Osteocyte (in vitro differentiated cells): Measurements from ENCODE around the gene ZNF892. TPM values are rescaled to one million over a fixed set of nuclear protein-coding genes. Genes with fewer than 3 reads are reported as not detected.
"Not testable (repeated sequence)": the region's sequence is repeated elsewhere in the genome, so short reads cannot be mapped to it uniquely, and the experiment has no call there.

Experiments
- DNase-seq: peaks from one replicate; pipeline ENCODE4 v3.0.0; 2021; ENCODE audit warnings: mixed read lengths; ENCODE audit not compliant: unreplicated experiment; ENCODE audit errors: extremely low spot score
- H3K27ac Mint-ChIP-seq: one replicate; pipeline ENCODE4 v1.8.0; 2021; ENCODE audit warnings: mild to moderate bottlenecking, mixed read lengths; ENCODE audit not compliant: unreplicated experiment
- H3K27me3 Mint-ChIP-seq: one replicate; pipeline ENCODE4 v1.8.0; 2021; ENCODE audit warnings: mixed read lengths; ENCODE audit not compliant: unreplicated experiment
- H3K36me3 Mint-ChIP-seq: one replicate; pipeline ENCODE4 v1.8.0; 2021; ENCODE audit warnings: mixed read lengths; ENCODE audit not compliant: unreplicated experiment
- H3K4me1 Mint-ChIP-seq: one replicate; pipeline ENCODE4 v1.8.0; 2021; ENCODE audit warnings: mixed read lengths; ENCODE audit not compliant: unreplicated experiment
- H3K4me3 Mint-ChIP-seq: one replicate; pipeline ENCODE4 v1.8.0; 2021; ENCODE audit warnings: mild to moderate bottlenecking, moderate library complexity, mixed read lengths; ENCODE audit not compliant: unreplicated experiment
- H3K9me3 Mint-ChIP-seq: one replicate; pipeline ENCODE4 v1.8.0; 2021; ENCODE audit warnings: mixed read lengths; ENCODE audit not compliant: unreplicated experiment
- total RNA-seq: library from RNA; stranded (reverse); gene quantifications from 2 replicates; pipeline ENCODE4 v1.2.1, GENCODE V29; 2021
- TF ChIP-seq, protein P1 (sequence below): fragments of 200-600 bp; sonication (generic); IDR thresholded peaks from 2 replicates; pipeline ENCODE4 v1.5.0; 2021; ENCODE audit warnings: antibody characterized with exemption, mild to moderate bottlenecking, moderate library complexity

ZNF892 gene
- total RNA-seq, 1 donor from 2014 or later: 7.0 TPM

DNA sequence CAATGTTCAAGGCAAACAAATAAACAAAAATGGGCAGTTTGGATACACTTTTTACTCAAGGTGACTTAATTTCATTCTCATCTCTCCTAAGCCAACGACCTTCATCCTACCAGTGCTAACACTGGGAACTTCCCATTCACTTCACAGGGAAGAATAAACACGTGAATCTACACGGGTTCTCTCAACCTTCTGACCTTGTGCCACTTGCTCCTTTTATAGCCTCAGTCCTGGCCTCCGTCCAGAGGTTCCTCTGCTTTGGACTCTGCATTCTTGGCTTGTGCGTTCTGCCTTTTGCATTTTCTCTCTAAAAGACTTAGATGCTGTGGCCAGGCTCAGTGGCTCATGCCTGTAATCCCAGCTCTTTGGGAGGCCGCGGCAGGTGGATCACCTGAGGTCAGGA, 27.9 kb upstream of the ZNF892 start:
- Mint-ChIP-seq H3K27ac (no peak overlapping the region), H3K4me1 (no peaks in the 10 kb centered on the region), H3K36me3 (peaks cover 67% of the 10 kb centered on the region), H3K9me3 (peaks cover 32% of the 10 kb centered on the region), H3K27me3 (no peaks in the 10 kb centered on the region), H3K4me3 (no peak overlapping the region)
- no peak for DNase-seq
- TF ChIP-seq, protein P1, sequence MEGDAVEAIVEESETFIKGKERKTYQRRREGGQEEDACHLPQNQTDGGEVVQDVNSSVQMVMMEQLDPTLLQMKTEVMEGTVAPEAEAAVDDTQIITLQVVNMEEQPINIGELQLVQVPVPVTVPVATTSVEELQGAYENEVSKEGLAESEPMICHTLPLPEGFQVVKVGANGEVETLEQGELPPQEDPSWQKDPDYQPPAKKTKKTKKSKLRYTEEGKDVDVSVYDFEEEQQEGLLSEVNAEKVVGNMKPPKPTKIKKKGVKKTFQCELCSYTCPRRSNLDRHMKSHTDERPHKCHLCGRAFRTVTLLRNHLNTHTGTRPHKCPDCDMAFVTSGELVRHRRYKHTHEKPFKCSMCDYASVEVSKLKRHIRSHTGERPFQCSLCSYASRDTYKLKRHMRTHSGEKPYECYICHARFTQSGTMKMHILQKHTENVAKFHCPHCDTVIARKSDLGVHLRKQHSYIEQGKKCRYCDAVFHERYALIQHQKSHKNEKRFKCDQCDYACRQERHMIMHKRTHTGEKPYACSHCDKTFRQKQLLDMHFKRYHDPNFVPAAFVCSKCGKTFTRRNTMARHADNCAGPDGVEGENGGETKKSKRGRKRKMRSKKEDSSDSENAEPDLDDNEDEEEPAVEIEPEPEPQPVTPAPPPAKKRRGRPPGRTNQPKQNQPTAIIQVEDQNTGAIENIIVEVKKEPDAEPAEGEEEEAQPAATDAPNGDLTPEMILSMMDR: no peak

DNA sequence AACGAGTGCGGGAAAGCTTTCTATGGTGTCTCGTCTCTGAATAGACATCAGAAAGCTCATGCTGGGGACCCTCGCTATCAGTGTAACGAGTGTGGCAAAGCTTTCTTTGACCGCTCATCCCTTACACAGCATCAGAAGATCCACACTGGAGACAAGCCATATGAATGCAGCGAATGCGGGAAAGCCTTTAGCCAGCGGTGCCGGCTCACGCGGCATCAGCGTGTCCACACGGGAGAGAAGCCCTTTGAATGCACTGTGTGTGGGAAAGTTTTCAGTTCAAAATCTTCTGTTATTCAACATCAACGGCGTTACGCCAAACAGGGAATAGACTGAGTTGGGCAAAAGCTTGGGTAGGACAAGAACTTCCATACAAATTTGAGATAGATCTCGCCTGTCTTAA, 25.5 kb upstream of the ZNF892 start:
- Mint-ChIP-seq H3K9me3 (peaks cover 42% of the 10 kb centered on the region), H3K27me3 (no peaks in the 10 kb centered on the region), H3K27ac (no peak overlapping the region), H3K36me3 (peaks cover 63% of the 10 kb centered on the region), H3K4me3 (no peak overlapping the region), H3K4me1 (no peaks in the 10 kb centered on the region)
- TF ChIP-seq, protein P1: no peak
- no peak for DNase-seq

DNA sequence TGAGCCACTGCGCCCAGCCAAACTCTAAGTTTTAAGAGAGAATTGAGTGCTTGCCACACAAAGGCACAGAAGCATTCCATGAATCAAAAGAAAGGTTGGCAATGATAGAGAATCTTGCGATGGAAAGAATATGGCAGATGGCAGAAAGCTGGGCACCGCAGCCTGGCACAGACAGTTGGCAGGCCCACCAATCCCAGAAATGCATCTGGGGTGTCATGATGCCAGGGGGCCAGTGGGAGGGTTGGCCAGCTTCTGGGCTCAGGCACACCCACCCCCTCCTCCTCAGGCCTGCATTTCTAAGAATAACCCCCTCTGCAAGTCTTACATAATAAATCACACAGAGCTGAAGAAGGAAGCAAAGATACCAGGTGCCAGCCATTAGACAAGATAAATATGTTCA, 22.1 kb upstream of the ZNF892 start:
- Mint-ChIP-seq H3K27ac (no peak overlapping the region), H3K4me3 (no peak overlapping the region)
- no peak for DNase-seq

DNA sequence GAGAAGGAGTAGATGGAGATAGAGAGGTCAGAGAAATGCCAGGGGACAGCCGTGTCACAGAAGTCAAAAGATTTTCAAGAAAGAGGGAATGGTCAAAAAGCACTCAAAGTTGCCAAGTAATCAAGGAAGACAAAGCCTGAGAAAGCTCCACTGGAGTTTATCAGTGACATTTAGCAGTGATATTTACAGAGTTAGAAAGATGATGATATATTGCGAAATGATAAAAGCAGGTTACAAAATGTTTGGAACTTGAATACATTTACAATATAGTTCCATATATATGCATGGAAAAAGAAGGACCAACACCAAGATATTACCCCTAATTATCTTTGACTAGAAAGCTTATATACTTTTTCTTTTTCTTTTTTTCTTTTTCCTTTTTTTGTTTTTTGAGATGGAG, 21.3 kb upstream of the ZNF892 start:
- Mint-ChIP-seq H3K27ac (no peak overlapping the region), H3K9me3 (peaks cover 36% of the 10 kb centered on the region), H3K36me3 (peaks cover 27% of the 10 kb centered on the region), H3K27me3 (peaks cover 2% of the 10 kb centered on the region), H3K4me3 (no peak overlapping the region), H3K4me1 (no peaks in the 10 kb centered on the region)
- no peak for DNase-seq
- TF ChIP-seq, protein P1: no peak

More for the DNA sequence above, 22.1 kb upstream of the ZNF892 start:
- TF ChIP-seq, protein P1: no peak
- Mint-ChIP-seq H3K4me1 (no peaks in the 10 kb centered on the region), H3K36me3 (peaks cover 33% of the 10 kb centered on the region), H3K27me3 (no peaks in the 10 kb centered on the region), H3K9me3 (peaks cover 39% of the 10 kb centered on the region)

DNA sequence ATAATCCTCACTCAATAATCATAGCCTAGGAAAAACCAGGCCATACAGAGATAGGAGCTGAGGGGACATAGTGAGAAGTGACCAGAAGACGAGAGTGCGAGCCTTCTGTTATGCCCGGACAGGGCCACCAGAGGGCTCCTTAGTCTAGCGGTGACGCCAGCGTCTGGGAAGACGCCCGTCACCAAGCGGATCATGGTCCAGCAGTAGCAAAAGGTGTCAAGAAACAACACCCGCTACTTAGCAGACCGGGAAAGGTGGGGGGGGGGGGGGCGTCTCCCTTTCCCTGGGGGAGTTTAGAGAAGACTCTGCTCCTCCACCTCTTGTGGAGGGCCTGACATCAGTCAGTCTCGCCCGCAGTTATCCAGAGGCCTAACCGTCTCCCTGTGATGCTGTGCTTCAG, 14.4 kb upstream of the ZNF892 start:
- not testable (repeated sequence) for H3K27ac Mint-ChIP-seq, DNase-seq, H3K4me1 Mint-ChIP-seq, H3K27me3 Mint-ChIP-seq, H3K36me3 Mint-ChIP-seq, H3K9me3 Mint-ChIP-seq, H3K4me3 Mint-ChIP-seq
- TF ChIP-seq, protein P1: peak; percentile 63
